Fibroblast of skin of right biceps (primary cell): ENCODE measurements around the gene STARD3.

ENCODE experiments used
- DNase-seq: peaks from one replicate; pipeline ENCODE4 v3.0.0-alpha.2; 2013

The STARD3 gene

DNA sequence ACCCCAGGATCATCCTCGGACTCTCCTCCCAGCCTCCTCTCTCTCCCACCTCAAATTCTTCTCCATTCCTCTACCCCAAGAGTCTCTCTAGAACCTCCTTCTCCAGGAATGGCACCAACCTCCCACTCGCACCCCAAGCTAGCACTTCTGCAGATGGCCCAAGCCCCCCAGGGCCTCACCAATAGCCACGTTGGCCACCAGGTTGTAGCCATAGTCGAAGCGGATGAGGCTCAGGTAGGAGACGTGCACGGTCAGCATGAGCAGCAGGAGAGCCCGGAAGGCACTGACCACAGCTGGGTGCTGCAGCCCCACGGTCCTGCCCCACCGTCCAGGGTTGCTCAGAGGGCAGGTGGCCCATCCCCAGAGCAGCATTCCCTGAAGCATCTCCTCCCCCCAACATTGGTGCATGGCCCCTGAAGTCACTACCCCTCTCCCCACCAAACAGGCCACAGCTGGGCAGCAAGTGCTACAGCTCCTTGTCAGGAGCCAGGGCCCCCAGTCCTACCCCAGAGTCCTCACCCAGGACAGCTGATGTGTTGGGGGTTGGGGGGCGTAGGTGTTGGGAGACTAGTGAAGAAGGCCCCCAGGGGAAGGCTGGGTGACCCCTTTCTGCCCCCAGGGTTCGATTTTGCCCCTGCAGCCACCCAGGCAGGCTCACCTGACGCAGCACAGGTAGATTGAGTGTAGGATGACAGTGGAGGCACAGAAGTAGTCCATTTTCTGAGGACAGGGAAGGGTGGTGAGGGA lies 36.6 kb downstream of the STARD3 start:
- DNase-seq: no peak

DNA sequence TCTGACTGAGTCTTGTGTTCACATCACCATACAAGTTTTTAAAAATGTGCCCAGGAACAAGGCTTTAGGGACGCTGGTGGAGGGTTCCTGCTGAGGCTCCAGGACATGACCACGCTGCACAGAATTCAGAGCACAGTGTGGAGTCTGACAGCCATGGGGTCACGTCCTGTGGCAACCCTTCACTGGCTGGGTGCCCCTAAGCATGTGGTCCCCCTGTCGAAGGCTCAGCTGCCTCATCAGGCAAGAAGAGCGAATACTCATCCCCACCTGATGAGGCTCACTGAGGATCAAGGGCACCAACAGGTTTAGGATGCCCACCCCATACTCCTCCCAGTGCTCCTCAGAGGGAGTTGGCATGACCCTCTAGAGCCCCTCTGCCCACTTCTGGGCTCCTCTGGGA lies 37.2 kb downstream of the STARD3 start:
- no peak for DNase-seq

DNA sequence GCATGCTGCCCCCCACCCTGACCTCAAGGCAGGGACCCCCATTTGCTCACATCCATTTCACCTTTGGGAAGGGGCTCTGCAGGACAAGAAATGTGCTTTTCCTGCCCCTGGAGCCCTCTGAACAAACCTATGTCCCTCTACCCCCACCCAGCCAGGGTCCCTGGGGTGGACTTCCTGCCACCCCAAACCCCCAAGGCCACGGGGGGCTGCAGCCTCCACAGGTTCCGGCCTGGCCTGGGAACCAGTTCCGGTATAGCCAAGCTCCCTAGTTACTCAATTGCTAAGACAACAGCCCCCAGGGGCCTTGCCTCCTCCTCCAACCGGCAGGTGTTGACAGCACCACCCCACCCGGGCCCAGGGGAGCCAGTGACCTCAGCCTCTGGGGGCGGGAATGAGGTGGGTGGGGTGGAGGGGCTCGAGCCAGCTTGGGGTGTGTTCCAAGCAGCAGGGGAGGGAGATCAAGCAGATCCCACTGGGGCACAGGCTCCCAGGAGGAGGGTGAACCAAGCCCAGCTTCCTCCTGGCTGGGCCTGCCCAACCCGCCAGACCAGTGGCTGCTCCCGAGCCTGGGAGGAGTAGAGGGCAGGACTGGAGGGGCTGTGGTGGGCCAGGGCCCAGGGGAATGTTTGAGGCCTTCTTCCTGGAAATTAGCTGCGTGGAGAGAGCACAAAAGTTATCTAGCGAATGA lies 37.9 kb downstream of the STARD3 start:
- no peak for DNase-seq

- no peak for DNase-seq
Observed at GRCh38 chr17:39675390-39676082, 38.6 kb downstream of the STARD3 start.

GRCh38 chr17:39676198-39676819 lies 39.4 kb downstream of the STARD3 start:
- DNase-seq: peak; percentile 42

DNA sequence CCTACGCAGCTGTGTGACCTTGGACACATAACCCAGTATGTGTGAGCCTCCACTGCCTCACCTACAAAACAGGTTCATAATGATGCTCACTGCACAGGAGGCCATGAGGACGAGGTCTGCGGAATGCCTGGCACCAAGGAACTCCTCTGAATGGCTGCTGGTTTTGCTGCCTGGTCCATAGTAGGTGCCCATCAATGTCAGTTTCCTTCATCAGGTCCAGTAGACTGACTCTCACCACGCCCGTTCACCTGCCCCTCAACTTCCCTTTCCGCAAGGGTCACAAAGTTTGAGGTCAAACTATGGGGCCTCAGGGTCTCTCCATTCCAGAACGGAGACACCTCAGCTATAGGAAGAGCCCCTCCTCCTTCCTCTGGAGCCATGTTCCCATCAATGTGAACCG lies 40.1 kb downstream of the STARD3 start:
- DNase-seq: no peak

GRCh38 chr17:39677542-39678339 lies 40.8 kb downstream of the STARD3 start:
- DNase-seq: peak; percentile 45

- no peak for DNase-seq
Observed at GRCh38 chr17:39678340-39679116, 41.6 kb downstream of the STARD3 start.

- DNase-seq: no peak
Observed at GRCh38 chr17:39679521-39680192, 42.7 kb downstream of the STARD3 start.

DNA sequence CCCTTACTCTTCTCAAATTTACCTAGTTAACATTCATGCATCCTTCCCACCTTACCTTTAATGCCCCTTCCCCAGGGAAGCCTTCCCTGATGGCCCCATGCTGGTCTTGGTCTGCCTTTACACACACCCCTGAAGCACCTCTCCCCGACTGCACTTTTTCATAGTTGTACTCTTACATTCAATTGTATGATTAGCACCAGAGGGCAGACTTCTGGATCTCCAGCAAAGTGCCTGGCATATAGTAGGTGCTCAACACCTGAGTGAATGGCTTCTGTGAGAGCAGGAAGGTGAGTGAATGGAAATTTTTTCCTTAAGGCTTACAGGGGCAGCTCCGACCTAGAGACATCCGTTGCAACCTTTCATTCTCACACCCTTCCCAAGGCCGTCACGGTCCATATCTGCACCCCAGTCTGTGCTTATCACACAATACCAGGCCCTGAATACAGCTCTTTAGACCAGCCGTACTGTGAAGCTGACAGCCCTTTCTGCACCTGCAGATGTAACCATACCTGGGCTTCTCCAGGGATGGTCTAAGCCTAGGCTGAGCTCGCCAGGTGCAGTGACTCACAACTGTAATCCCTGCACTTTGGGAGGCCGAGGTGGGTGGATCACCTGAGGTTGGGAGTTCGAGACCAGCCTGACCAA lies 46.5 kb downstream of the STARD3 start:
- DNase-seq: no peak

- DNase-seq: no peak
Observed at GRCh38 chr17:39684369-39685192, 47.6 kb downstream of the STARD3 start.

GRCh38 chr17:39687101-39687545 lies 50.2 kb downstream of the STARD3 start:
- no peak for DNase-seq

DNA sequence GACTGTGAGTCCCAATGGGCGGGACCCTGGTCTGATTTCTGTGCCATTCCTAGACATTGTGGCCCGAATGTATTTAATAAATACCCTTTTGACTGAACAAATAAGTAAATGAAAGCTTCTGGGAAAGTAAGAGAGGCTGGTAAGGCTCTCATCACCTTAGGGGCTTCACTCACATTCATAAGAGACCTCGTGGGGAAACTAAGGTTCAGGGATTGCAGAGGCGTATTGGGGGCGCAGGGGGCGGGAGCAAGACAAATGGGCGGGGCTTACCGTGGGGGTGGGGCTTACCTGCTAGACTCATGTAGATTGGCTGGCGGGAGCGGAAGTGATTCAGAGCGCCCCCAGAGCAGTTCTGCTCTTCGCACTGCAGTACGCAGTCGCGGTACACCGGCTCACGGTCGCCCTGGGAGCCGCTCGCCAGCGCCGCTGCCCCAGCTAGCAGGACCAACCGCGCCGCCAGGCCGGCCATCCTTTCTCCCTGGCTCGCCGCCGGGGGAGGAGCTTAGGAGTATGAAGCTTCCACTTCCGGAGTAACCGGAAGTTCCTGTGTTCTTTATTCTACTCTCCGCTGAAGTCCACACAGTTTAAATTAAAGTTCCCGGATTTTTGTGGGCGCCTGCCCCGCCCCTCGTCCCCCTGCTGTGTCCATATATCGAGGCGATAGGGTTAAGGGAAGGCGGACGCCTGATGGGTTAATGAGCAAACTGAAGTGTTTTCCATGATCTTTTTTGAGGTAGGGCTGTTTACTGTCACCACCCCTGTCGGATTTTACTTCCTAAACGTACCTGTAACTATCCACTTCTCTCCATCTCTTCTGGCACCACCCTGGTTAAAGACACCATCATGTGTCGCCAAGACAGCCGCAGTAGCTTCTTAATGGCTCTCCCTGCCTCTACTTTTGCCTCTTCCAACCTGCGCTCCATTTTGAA lies 50.9 kb downstream of the STARD3 start, which contains the start of gene PGAP3:
Gene PGAP3 (minus strand): TSS at position 512 of the 929 bp plus-strand sequence. CDS start 43 bp downstream, at position 469.
- peak; percentile 93 for DNase-seq

DNA sequence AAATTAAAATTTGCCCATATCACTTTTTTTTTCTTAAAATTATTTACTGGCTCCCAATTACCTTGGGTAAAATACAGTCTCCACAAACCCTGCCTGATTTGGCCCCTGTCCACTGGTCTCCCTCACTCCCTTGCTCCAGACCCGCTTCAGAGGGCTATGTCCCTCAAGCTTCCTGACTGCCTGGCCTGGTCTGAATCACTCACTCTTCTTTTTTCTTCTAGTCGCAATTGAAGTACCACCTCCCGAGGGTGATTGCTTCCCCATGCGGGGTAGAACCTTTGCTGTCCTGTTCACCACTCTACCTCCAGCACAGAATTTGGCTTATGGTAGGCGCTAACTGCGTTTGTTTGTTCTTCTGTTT lies 51.5 kb downstream of the STARD3 start:
- no peak for DNase-seq

GRCh38 chr17:39688945-39689344 lies 52.0 kb downstream of the STARD3 start:
- no peak for DNase-seq

- DNase-seq: no peak
Observed at GRCh38 chr17:39694593-39694992, 57.6 kb downstream of the STARD3 start.

DNA sequence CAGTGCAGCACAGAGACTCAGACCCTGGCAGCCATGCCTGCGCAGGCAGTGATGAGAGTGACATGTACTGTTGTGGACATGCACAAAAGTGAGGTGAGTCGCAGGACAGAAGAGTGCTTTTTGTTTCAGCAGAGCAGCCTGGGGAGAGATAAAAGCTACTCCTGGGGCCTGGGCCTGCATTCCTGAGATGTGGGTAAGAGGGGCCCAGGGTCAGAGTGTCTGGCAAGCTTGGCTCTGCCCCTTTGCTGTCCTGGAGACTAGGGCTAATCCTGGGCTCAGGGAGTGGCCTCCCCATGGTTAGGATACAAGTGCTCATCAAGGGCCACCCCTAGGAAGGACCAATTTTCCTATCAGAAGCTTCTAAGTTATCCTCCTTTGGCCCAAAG lies 58.1 kb downstream of the STARD3 start:
- no peak for DNase-seq

- DNase-seq: no peak
Observed at GRCh38 chr17:39696731-39697130, 59.8 kb downstream of the STARD3 start.
